Activated naive CD4-positive, alpha-beta T cell treated with anti-CD3 and anti-CD28 coated beads for 36 hours (primary cell): Measurements from ENCODE around the gene DHPS. TPM values are rescaled to one million over a fixed set of nuclear protein-coding genes. Genes with fewer than 3 reads are reported as not detected.
"Not testable (repeated sequence)": the region's sequence is repeated elsewhere in the genome, so short reads cannot be mapped to it uniquely, and the experiment has no call there.

Source experiments
- CTCF ChIA-PET: fragments of 350-600 bp; sonication (Branson Sonifier 250); formaldehyde crosslinking; loops from one replicate; lab custom pipeline; 2021; ENCODE audit warnings: antibody characterized with exemption; lab: Charles Lee
- DNase-seq: peaks from one replicate; pipeline ENCODE4 v3.0.0-alpha.2; 2020
- H3K27ac Mint-ChIP-seq: one replicate; pipeline ENCODE4 v1.8.0; 2021; ENCODE audit warnings: mild to moderate bottlenecking, mixed read lengths
- H3K27me3 Mint-ChIP-seq: one replicate; pipeline ENCODE4 v1.8.0; 2021; ENCODE audit warnings: low read depth, mixed read lengths
- H3K36me3 Mint-ChIP-seq: one replicate; pipeline ENCODE4 v1.8.0; 2021; ENCODE audit warnings: low read depth, mixed read lengths
- H3K4me1 Mint-ChIP-seq: one replicate; pipeline ENCODE4 v1.8.0; 2021; ENCODE audit warnings: low read depth, mixed read lengths
- H3K4me3 Mint-ChIP-seq: one replicate; pipeline ENCODE4 v1.8.0; 2021; ENCODE audit warnings: mild to moderate bottlenecking, moderate library complexity, mixed read lengths
- H3K9me3 Mint-ChIP-seq: one replicate; pipeline ENCODE4 v1.8.0; 2021; ENCODE audit warnings: mixed read lengths
- intact Hi-C: fragments of 100-400 bp; cut with micrococcal nuclease; formaldehyde crosslinking; loops from one replicate; pipeline ENCODE4 v1.15.1; 2023
- total RNA-seq, 2 experiments: library from RNA; stranded (reverse); gene quantifications; one replicate each; pipeline ENCODE4 v1.2.3, GENCODE V29; 2021

The DHPS gene
- total RNA-seq, 2 experiments from 2014 or later: 131 to 149 TPM

- Mint-ChIP-seq H3K9me3 (no peaks in the 10 kb centered on the region), H3K4me3 (no peak overlapping the region), H3K36me3 (peaks cover 47% of the 10 kb centered on the region), H3K4me1 (no peaks in the 10 kb centered on the region), H3K27me3 (no peaks in the 10 kb centered on the region), H3K27ac (no peak overlapping the region)
- intact Hi-C loops: no loop called here
- CTCF ChIA-PET: interaction anchor here (1.3 kb wide), 1 partner anchor 21 kb away, joined by 3 read pairs; no protein-coding TSS in a partner anchor
- DNase-seq: no peak
Observed at GRCh38 chr19:12655546-12655945, 26.1 kb downstream of the DHPS start.

GRCh38 chr19:12652219-12652618 is 29.5 kb downstream of the DHPS start:
- no peaks in the 10 kb centered on the region for H3K9me3 Mint-ChIP-seq
- intact Hi-C loops: no loop called here
- DNase-seq: no peak
- H3K4me3 Mint-ChIP-seq: no peak overlapping the region
- no peaks in the 10 kb centered on the region for H3K27me3 Mint-ChIP-seq
- H3K36me3 Mint-ChIP-seq: peaks cover 47% of the 10 kb centered on the region
- no peak overlapping the region for H3K27ac Mint-ChIP-seq
- no peaks in the 10 kb centered on the region for H3K4me1 Mint-ChIP-seq
- CTCF ChIA-PET: no interaction called here

GRCh38 chr19:12649941-12650340 is 31.7 kb downstream of the DHPS start:
- no peak overlapping the region for H3K27ac Mint-ChIP-seq
- H3K36me3 Mint-ChIP-seq: peaks cover 31% of the 10 kb centered on the region
- no peaks in the 10 kb centered on the region for H3K4me1 Mint-ChIP-seq
- CTCF ChIA-PET: no interaction called here
- intact Hi-C loops: no loop called here
- no peak overlapping the region for H3K4me3 Mint-ChIP-seq
- H3K9me3 Mint-ChIP-seq: no peaks in the 10 kb centered on the region
- no peaks in the 10 kb centered on the region for H3K27me3 Mint-ChIP-seq
- DNase-seq: no peak

- intact Hi-C loops: no loop called here
- CTCF ChIA-PET: interaction anchor here (0.7 to 1.3 kb wide), 2 partner anchors 8 to 18 kb away, joined by 3 read pairs; no protein-coding TSS in a partner anchor
- Mint-ChIP-seq H3K4me1 (no peaks in the 10 kb centered on the region), H3K27me3 (no peaks in the 10 kb centered on the region), H3K4me3 (no peak overlapping the region), H3K27ac (no peak overlapping the region), H3K9me3 (no peaks in the 10 kb centered on the region), H3K36me3 (peaks cover 31% of the 10 kb centered on the region)
- no peak for DNase-seq
Observed at GRCh38 chr19:12648088-12648487, 33.6 kb downstream of the DHPS start.

- CTCF ChIA-PET: no interaction called here
- Mint-ChIP-seq H3K9me3 (no peaks in the 10 kb centered on the region), H3K4me1 (no peaks in the 10 kb centered on the region), H3K36me3 (peaks cover 32% of the 10 kb centered on the region), H3K4me3 (no peak overlapping the region), H3K27me3 (no peaks in the 10 kb centered on the region), H3K27ac (no peak overlapping the region)
- DNase-seq: peak; percentile 45
- intact Hi-C loops: no loop called here
Observed at GRCh38 chr19:12647490-12648071, 34.1 kb downstream of the DHPS start.

- H3K4me3 Mint-ChIP-seq: no peak overlapping the region
- CTCF ChIA-PET: no interaction called here
- no peak overlapping the region for H3K27ac Mint-ChIP-seq
- H3K27me3 Mint-ChIP-seq: no peaks in the 10 kb centered on the region
- peaks cover 32% of the 10 kb centered on the region for H3K36me3 Mint-ChIP-seq
- no peaks in the 10 kb centered on the region for H3K9me3 Mint-ChIP-seq
- intact Hi-C loops: no loop called here
- DNase-seq: no peak
- H3K4me1 Mint-ChIP-seq: no peaks in the 10 kb centered on the region
Observed at GRCh38 chr19:12647047-12647446, 34.6 kb downstream of the DHPS start.

GRCh38 chr19:12646551-12646950 is 35.1 kb downstream of the DHPS start:
- no peak overlapping the region for H3K27ac Mint-ChIP-seq
- no peak overlapping the region for H3K4me3 Mint-ChIP-seq
- no peaks in the 10 kb centered on the region for H3K27me3 Mint-ChIP-seq
- CTCF ChIA-PET: no interaction called here
- H3K4me1 Mint-ChIP-seq: no peaks in the 10 kb centered on the region
- no peak for DNase-seq
- no peaks in the 10 kb centered on the region for H3K9me3 Mint-ChIP-seq
- intact Hi-C loops: no loop called here
- peaks cover 32% of the 10 kb centered on the region for H3K36me3 Mint-ChIP-seq

- intact Hi-C loops, H3K27me3 Mint-ChIP-seq, CTCF ChIA-PET, DNase-seq, H3K27ac Mint-ChIP-seq, H3K9me3 Mint-ChIP-seq, H3K4me3 Mint-ChIP-seq: not testable (repeated sequence)
- peaks cover 18% of the 10 kb centered on the region for H3K36me3 Mint-ChIP-seq
- H3K4me1 Mint-ChIP-seq: peaks cover 13% of the 10 kb centered on the region
Observed at GRCh38 chr19:12643716-12644115, 38.0 kb downstream of the DHPS start.

- no peaks in the 10 kb centered on the region for H3K27me3 Mint-ChIP-seq
- intact Hi-C loops: no loop called here
- CTCF ChIA-PET: no interaction called here
- H3K27ac Mint-ChIP-seq: no peak overlapping the region
- peaks cover 13% of the 10 kb centered on the region for H3K4me1 Mint-ChIP-seq
- no peak overlapping the region for H3K4me3 Mint-ChIP-seq
- peaks cover 12% of the 10 kb centered on the region for H3K36me3 Mint-ChIP-seq
- no peaks in the 10 kb centered on the region for H3K9me3 Mint-ChIP-seq
- DNase-seq: no peak
Observed at GRCh38 chr19:12642506-12642905, 39.2 kb downstream of the DHPS start.

GRCh38 chr19:12641456-12641855 is 40.2 kb downstream of the DHPS start:
- H3K27me3 Mint-ChIP-seq: no peaks in the 10 kb centered on the region
- H3K36me3 Mint-ChIP-seq: peaks cover 6% of the 10 kb centered on the region
- H3K9me3 Mint-ChIP-seq: no peaks in the 10 kb centered on the region
- H3K27ac Mint-ChIP-seq: no peak overlapping the region
- no peak for DNase-seq
- CTCF ChIA-PET: no interaction called here
- H3K4me3 Mint-ChIP-seq: no peak overlapping the region
- peaks cover 18% of the 10 kb centered on the region for H3K4me1 Mint-ChIP-seq
- intact Hi-C loops: no loop called here

GRCh38 chr19:12639901-12640613 is 41.6 kb downstream of the DHPS start:
- no peaks in the 10 kb centered on the region for H3K27me3 Mint-ChIP-seq
- H3K9me3 Mint-ChIP-seq: no peaks in the 10 kb centered on the region
- intact Hi-C loops: loop anchor here (1.0 kb wide), 3 partner anchors 26 to 76 kb away; partner anchors contain the start of genes MAN2B1 and WDR83
- DNase-seq: peak; percentile 94
- H3K27ac Mint-ChIP-seq: peak overlapping the region; percentile 54
- H3K4me3 Mint-ChIP-seq: peak overlapping the region; percentile 68
- CTCF ChIA-PET: interaction anchor here (0.6 to 1.5 kb wide), 13 partner anchors 9 to 270 kb away, joined by 3 to 6 read pairs (median 3); partner anchors contain the start of gene TNPO2
- H3K4me1 Mint-ChIP-seq: peaks cover 24% of the 10 kb centered on the region
- peaks cover 6% of the 10 kb centered on the region for H3K36me3 Mint-ChIP-seq

- CTCF ChIA-PET: interaction anchor here (0.9 to 1.5 kb wide), 2 partner anchors 8 to 23 kb away, joined by 3 to 4 read pairs; no protein-coding TSS in a partner anchor
- peaks cover 5% of the 10 kb centered on the region for H3K36me3 Mint-ChIP-seq
- DNase-seq: no peak
- H3K27me3 Mint-ChIP-seq: no peaks in the 10 kb centered on the region
- no peak overlapping the region for H3K27ac Mint-ChIP-seq
- peaks cover 28% of the 10 kb centered on the region for H3K4me1 Mint-ChIP-seq
- H3K9me3 Mint-ChIP-seq: no peaks in the 10 kb centered on the region
- intact Hi-C loops: no loop called here
- H3K4me3 Mint-ChIP-seq: no peak overlapping the region
Observed at GRCh38 chr19:12638611-12639182, 43.0 kb downstream of the DHPS start.
